Caco-2 (cell line): Measurements from ENCODE around the gene WDPCP. TPM values are rescaled to one million over a fixed set of nuclear protein-coding genes. Genes with fewer than 3 reads are reported as not detected.

Experiments
- BruUV-seq: library from RNA; stranded (reverse); fragments of 400-500 nt; replicated peaks from 2 replicates; lab custom pipeline; 2021; lab: Mats Ljungman, UMichigan
- CTCF ChIA-PET: fragments of 300-600 bp; sonication (Branson Sonifier 250); formaldehyde crosslinking; loops from one replicate; lab custom pipeline; 2022; ENCODE audit warnings: antibody characterized with exemption; lab: Charles Lee
- POLR2A ChIA-PET: fragments of 300-600 bp; sonication (Branson Sonifier 250); formaldehyde crosslinking; loops from one replicate; lab custom pipeline; 2022; ENCODE audit warnings: antibody characterized with exemption; lab: Charles Lee
- DNase-seq, 2 experiments: peaks; one replicate each; pipeline versions ENCODE4 v3.0.0 to v3.0.0-alpha.2; 2020 to 2022
- H3K27me3 ChIP-seq: replicated peaks from 2 replicates; pipeline ENCODE4 v1.6.0; 2011; ENCODE audit warnings: low read length; ENCODE audit not compliant: control insufficient read depth, insufficient read depth
- H3K36me3 ChIP-seq: 2 replicates; pipeline ENCODE4 v1.5.1; 2011; ENCODE audit warnings: low read length; ENCODE audit not compliant: control insufficient read depth, insufficient read depth
- H3K4me1 ChIP-seq: fragments of 250-450 bp; sonication (Bioruptor Pico); 2 replicates; pipeline ENCODE4 v1.5.1; 2020; ENCODE audit warnings: mild to moderate bottlenecking
- H3K4me3 ChIP-seq: 2 replicates; pipeline ENCODE4 v1.5.1; 2011; ENCODE audit warnings: low read depth, mild to moderate bottlenecking, control low read depth, low read length
- H3K9me3 ChIP-seq: fragments of 250-450 bp; sonication (Bioruptor Pico); 2 replicates; pipeline ENCODE4 v1.5.1; 2020; ENCODE audit warnings: mild to moderate bottlenecking, moderate library complexity
- H3K27ac Mint-ChIP-seq: one replicate; pipeline ENCODE4 v1.8.0; 2022; ENCODE audit warnings: mixed read lengths; ENCODE audit not compliant: unreplicated experiment
- H3K27me3 Mint-ChIP-seq: one replicate; pipeline ENCODE4 v1.8.0; 2022; ENCODE audit warnings: mixed read lengths; ENCODE audit not compliant: insufficient read depth, unreplicated experiment
- H3K36me3 Mint-ChIP-seq: one replicate; pipeline ENCODE4 v1.8.0; 2022; ENCODE audit warnings: mild to moderate bottlenecking, mixed read lengths; ENCODE audit not compliant: insufficient read depth, unreplicated experiment
- H3K4me1 Mint-ChIP-seq: one replicate; pipeline ENCODE4 v1.8.0; 2022; ENCODE audit warnings: low read depth, mixed read lengths; ENCODE audit not compliant: unreplicated experiment
- H3K4me3 Mint-ChIP-seq: one replicate; pipeline ENCODE4 v1.8.0; 2022; ENCODE audit warnings: mild to moderate bottlenecking, moderate library complexity, mixed read lengths; ENCODE audit not compliant: unreplicated experiment
- H3K9me3 Mint-ChIP-seq: one replicate; pipeline ENCODE4 v1.8.0; 2022; ENCODE audit warnings: mixed read lengths; ENCODE audit not compliant: unreplicated experiment
- intact Hi-C: fragments of 100-400 bp; cut with micrococcal nuclease; formaldehyde crosslinking; loops from one replicate; pipeline ENCODE4 v1.10.0; 2022; ENCODE audit not compliant: unreplicated experiment
- total RNA-seq: library from RNA; stranded (reverse); gene quantifications from 2 replicates; pipeline ENCODE4 v1.2.3, GENCODE V29; 2022
- TF ChIP-seq, protein P1 (sequence below), 2 experiments: fragments of 200-600 bp in 1 of 2; IDR thresholded peaks; 1 replicate in 1 of 2; 2 replicates in 1 of 2; pipeline versions ENCODE4 v1.5.1 to v1.8.0; 2011 to 2022; ENCODE audit warnings: antibody characterized with exemption in 1 of 2, control low read depth in 1 of 2, inconsistent platforms in 1 of 2, low read depth in 1 of 2, low read length in 1 of 2, mild to moderate bottlenecking in 1 of 2, moderate library complexity in 1 of 2; ENCODE audit not compliant: insufficient read depth in 1 of 2, severe bottlenecking in 1 of 2, unreplicated experiment in 1 of 2

WDPCP gene
- total RNA-seq, 1 experiment from 2014 or later, result 16.2 TPM

DNA sequence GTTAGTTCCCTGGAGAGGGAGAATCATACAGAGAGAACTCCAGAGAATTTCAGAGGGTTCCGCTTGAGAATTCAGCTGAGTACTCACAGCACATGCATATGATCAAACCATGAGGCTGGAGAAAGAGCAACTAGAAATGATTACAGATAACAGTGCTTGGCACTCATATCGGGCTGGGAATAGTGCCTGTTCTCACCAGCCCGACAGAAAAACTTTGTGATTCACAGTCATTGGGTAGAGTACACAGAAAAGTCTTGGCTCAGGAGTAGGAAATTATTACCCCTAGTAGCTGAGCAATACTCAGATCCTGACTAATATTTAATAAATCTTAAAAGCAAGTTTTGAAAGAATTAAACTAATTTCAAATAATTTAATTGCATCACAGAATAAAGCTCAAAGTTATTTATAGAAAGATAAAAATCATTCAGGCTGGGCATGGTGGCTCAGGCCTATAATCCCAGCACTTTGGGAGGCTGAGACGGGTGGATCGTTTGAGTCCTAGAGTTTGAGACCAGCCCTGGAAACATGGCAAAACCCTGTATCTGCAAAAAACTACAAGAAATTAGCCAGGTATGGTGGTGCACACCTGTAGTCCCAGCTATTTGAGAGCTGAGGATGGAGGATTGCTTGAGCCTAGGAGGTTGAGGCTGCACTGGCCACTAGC, 6.8 kb downstream of the WDPCP start:
- no peaks in the 10 kb centered on the region for H3K4me1 ChIP-seq
- H3K27me3 Mint-ChIP-seq, result no peaks in the 10 kb centered on the region
- TF ChIP-seq, protein P1, sequence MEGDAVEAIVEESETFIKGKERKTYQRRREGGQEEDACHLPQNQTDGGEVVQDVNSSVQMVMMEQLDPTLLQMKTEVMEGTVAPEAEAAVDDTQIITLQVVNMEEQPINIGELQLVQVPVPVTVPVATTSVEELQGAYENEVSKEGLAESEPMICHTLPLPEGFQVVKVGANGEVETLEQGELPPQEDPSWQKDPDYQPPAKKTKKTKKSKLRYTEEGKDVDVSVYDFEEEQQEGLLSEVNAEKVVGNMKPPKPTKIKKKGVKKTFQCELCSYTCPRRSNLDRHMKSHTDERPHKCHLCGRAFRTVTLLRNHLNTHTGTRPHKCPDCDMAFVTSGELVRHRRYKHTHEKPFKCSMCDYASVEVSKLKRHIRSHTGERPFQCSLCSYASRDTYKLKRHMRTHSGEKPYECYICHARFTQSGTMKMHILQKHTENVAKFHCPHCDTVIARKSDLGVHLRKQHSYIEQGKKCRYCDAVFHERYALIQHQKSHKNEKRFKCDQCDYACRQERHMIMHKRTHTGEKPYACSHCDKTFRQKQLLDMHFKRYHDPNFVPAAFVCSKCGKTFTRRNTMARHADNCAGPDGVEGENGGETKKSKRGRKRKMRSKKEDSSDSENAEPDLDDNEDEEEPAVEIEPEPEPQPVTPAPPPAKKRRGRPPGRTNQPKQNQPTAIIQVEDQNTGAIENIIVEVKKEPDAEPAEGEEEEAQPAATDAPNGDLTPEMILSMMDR (IDR thresholded peaks at IDR 0.05; ENCODE audit: insufficient read depth in 1 of 2, low read depth in 1 of 2, low read length in 1 of 2, severe bottlenecking in 1 of 2, unreplicated experiment in 1 of 2), result no peak
- CTCF ChIA-PET, result no interaction called here
- H3K9me3 Mint-ChIP-seq, result no peaks in the 10 kb centered on the region
- intact Hi-C loops, result no loop called here
- no peak overlapping the region for H3K4me3 ChIP-seq
- BruUV-seq, result no TSS peak
- no peaks in the 10 kb centered on the region for H3K4me1 Mint-ChIP-seq
- H3K36me3 Mint-ChIP-seq, result no peaks in the 10 kb centered on the region
- POLR2A ChIA-PET, result no interaction called here
- no peaks in the 10 kb centered on the region for H3K9me3 ChIP-seq
- no peak overlapping the region for H3K4me3 Mint-ChIP-seq
- DNase-seq, result no peak
- no peaks in the 10 kb centered on the region for H3K27me3 ChIP-seq
- H3K27ac Mint-ChIP-seq, result no peak overlapping the region
- no peaks in the 10 kb centered on the region for H3K36me3 ChIP-seq

DNA sequence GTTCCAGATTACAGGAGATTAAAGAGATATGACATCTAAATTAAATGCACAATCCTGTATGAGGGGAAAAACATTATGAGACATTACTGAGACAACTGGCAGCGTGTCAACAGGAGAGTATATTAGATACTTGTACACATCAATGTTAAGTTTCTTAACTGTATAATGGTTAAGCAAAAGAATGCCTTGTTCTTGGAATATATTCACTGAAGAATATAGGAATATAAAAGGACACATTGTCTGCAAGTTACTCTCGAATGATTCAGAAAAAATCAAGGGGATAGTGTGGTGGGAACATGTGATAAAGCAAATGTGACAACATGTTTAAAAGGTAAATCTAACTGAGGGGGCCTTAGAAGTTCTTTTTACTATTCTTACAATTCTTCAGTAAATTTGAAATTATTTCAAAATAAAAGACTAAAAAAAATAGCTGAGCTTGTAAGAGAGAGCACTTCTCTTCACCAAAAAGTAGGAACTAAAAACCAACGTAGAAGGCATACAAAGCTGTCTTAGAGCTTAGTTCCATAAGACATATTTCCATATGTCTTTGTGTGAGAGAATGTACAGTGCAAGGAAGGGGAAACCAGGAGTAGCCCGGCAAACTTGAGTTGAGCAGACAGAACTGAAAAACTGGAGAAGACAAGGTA, 7.5 kb downstream of the WDPCP start:
- intact Hi-C loops, result no loop called here
- ChIA-PET CTCF (no interaction called here), POLR2A (no interaction called here)
- no peak for DNase-seq
- BruUV-seq, result no TSS peak
- Histone ChIP-seq H3K27me3 (no peaks in the 10 kb centered on the region), H3K4me3 (no peak overlapping the region), H3K4me1 (no peaks in the 10 kb centered on the region), H3K36me3 (no peaks in the 10 kb centered on the region), H3K9me3 (no peaks in the 10 kb centered on the region)
- TF ChIP-seq, protein P1 (IDR thresholded peaks at IDR 0.05; ENCODE audit: insufficient read depth in 1 of 2, low read depth in 1 of 2, low read length in 1 of 2, severe bottlenecking in 1 of 2, unreplicated experiment in 1 of 2), result no peak
- no peaks in the 10 kb centered on the region for H3K27me3 Mint-ChIP-seq
- no peaks in the 10 kb centered on the region for H3K4me1 Mint-ChIP-seq
- H3K9me3 Mint-ChIP-seq, result no peaks in the 10 kb centered on the region
- no peak overlapping the region for H3K27ac Mint-ChIP-seq
- H3K4me3 Mint-ChIP-seq, result no peak overlapping the region
- no peaks in the 10 kb centered on the region for H3K36me3 Mint-ChIP-seq

DNA sequence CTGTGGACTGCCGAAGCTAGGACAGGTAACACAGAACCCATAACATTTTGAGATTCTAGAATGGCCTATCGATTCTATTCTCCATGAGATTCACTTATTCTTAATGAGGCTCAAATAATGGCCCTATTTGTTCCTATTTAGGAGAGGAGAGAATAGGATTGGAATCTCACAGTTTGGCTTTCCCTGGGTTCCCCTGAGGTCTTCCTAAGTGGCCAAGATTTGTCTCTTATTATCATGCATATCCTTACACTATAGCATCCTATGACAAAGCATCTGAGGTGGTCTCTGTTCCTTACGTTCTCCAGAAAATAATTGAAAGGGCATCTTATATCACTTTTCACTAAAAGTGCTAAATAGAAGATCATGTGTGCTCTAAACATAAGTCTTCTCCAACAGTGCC, 9.5 kb downstream of the WDPCP start:
- CTCF ChIA-PET, result no interaction called here
- no peak overlapping the region for H3K4me3 ChIP-seq
- no peaks in the 10 kb centered on the region for H3K36me3 ChIP-seq
- Mint-ChIP-seq H3K9me3 (no peaks in the 10 kb centered on the region), H3K4me1 (no peaks in the 10 kb centered on the region), H3K27me3 (no peaks in the 10 kb centered on the region), H3K4me3 (no peak overlapping the region), H3K36me3 (no peaks in the 10 kb centered on the region), H3K27ac (no peak overlapping the region)
- H3K9me3 ChIP-seq, result no peaks in the 10 kb centered on the region
- H3K27me3 ChIP-seq, result no peaks in the 10 kb centered on the region
- H3K4me1 ChIP-seq, result no peaks in the 10 kb centered on the region
- no TSS peak for BruUV-seq
- POLR2A ChIA-PET, result no interaction called here
- TF ChIP-seq, protein P1 (IDR thresholded peaks at IDR 0.05; ENCODE audit: insufficient read depth in 1 of 2, low read depth in 1 of 2, low read length in 1 of 2, severe bottlenecking in 1 of 2, unreplicated experiment in 1 of 2), result no peak
- intact Hi-C loops, result no loop called here
- DNase-seq, result no peak
